Measurements from ENCODE around the gene ZNF107. TPM values are rescaled to one million over a fixed set of nuclear protein-coding genes. Genes with fewer than 3 reads are reported as not detected.
"Not testable (repeated sequence)": the region's sequence is repeated elsewhere in the genome, so short reads cannot be mapped to it uniquely, and the experiment has no call there.

The ZNF107 gene
- total RNA-seq, 1 donor = 22.0 TPM

GRCh38 chr7:64637521-64638445 is 28.1 kb upstream of the ZNF107 start:
- H3K27me3 ChIP-seq (ENCODE audit: insufficient read depth, low read length) = no peaks in the 10 kb centered on the region
- no peaks in the 10 kb centered on the region for H3K9me3 ChIP-seq (ENCODE audit: low read depth, low read length)
- H3K4me3 ChIP-seq (ENCODE audit: low read length) = no peak overlapping the region
- H3K4me1 ChIP-seq (ENCODE audit: insufficient read depth, low read length) = no peaks in the 10 kb centered on the region

- Histone ChIP-seq H3K9me3 (ENCODE audit: low read depth, low read length) (no peaks in the 10 kb centered on the region), H3K4me1 (ENCODE audit: insufficient read depth, low read length) (no peaks in the 10 kb centered on the region), H3K4me3 (ENCODE audit: low read length) (no peak overlapping the region), H3K27me3 (ENCODE audit: insufficient read depth, low read length) (no peaks in the 10 kb centered on the region)
These were observed 27.1 kb upstream of the ZNF107 start for GRCh38 chr7:64638822-64639221.

DNA sequence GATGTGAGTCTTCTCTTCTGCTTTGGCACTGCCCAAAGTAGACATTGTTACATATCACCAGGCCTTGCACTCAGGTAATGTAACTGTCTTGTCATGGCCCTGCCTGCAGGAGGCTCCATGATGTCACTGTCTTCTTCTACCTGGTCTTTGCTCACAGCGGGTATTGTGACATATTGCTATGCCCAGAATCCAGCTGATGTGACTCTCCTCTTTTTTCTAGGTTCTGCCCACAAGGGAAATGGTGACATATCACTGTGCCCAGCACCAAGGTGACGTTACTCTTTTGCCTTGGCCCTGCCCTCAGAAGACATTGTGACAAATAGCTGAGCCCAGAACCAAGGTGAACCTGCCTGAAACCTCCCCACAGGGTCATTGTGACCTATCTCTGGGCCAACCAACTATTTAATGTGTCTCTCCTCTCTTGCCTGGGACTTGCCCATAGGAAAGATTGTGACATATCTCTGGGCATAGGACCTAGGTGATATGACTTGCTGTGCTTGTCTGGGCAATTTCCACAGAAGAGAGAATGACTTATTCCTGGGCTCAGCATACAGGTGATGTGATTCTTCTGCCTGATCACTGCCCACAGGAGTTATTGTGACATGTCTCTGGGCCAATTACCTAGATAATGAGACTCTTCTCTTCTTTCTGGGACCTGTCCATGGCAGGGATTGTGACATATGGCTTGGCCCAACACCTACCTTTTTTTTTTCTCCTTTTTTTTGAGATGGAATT is 26.5 kb upstream of the ZNF107 start:
- H3K4me3 ChIP-seq (ENCODE audit: low read length) = no peak overlapping the region
- H3K9me3 ChIP-seq (ENCODE audit: low read depth, low read length) = no peaks in the 10 kb centered on the region
- no peaks in the 10 kb centered on the region for H3K27me3 ChIP-seq (ENCODE audit: insufficient read depth, low read length)
- H3K4me1 ChIP-seq (ENCODE audit: insufficient read depth, low read length) = no peaks in the 10 kb centered on the region

GRCh38 chr7:64640504-64640903 is 25.4 kb upstream of the ZNF107 start:
- H3K4me1 ChIP-seq (ENCODE audit: insufficient read depth, low read length) = no peaks in the 10 kb centered on the region
- no peaks in the 10 kb centered on the region for H3K27me3 ChIP-seq (ENCODE audit: insufficient read depth, low read length)
- H3K4me3 ChIP-seq (ENCODE audit: low read length) = no peak overlapping the region
- H3K9me3 ChIP-seq (ENCODE audit: low read depth, low read length) = no peaks in the 10 kb centered on the region

DNA sequence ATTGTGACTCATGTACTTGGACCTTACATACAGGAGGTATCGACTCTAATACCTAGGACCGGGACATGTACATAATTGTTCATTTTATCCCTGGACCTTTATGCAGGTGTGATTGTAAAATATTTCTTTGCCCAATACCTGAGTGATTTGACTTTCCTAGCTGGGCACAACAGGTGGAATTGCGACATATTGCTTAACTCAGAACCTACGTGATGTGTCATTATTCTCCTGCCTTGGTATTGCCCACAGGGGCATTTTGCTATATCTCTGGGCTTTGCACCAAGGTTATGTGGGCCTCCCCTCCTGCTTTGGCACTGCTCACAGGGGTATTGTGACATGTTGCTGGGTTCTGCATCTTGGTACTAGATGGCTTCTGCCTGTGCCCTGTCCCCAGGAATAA is 23.9 kb upstream of the ZNF107 start:
- H3K27me3 ChIP-seq (ENCODE audit: insufficient read depth, low read length) = no peaks in the 10 kb centered on the region
- no peak overlapping the region for H3K4me3 ChIP-seq (ENCODE audit: low read length)
- H3K4me1 ChIP-seq (ENCODE audit: insufficient read depth, low read length) = no peaks in the 10 kb centered on the region
- no peaks in the 10 kb centered on the region for H3K9me3 ChIP-seq (ENCODE audit: low read depth, low read length)

DNA sequence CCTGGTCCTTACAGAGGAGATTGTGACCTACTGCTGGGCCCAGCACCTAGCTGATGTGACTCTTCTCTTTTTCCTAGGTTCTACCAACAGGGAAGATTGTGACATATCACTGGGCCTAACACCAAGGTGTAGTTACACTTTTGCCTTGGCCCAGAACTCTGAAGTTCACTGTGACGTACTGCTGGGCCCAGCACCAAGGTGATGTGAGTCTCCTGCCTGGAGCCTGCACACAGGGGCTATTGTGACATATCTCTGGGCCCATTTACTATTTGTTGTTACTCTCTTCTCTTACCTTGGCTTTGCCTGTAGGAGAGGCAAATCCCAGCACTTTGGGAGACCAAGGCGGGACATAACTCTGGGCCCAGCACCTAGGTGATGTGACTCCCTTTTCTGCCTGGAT is 23.1 kb upstream of the ZNF107 start:
- no peaks in the 10 kb centered on the region for H3K9me3 ChIP-seq (ENCODE audit: low read depth, low read length)

GRCh38 chr7:64643566-64643965 is 22.4 kb upstream of the ZNF107 start:
- Histone ChIP-seq H3K4me1 (ENCODE audit: insufficient read depth, low read length) (no peaks in the 10 kb centered on the region), H3K9me3 (ENCODE audit: low read depth, low read length) (no peaks in the 10 kb centered on the region), H3K27me3 (ENCODE audit: insufficient read depth, low read length) (no peaks in the 10 kb centered on the region), H3K4me3 (ENCODE audit: low read length) (no peak overlapping the region)

More for the DNA sequence above, 23.1 kb upstream of the ZNF107 start:
- Histone ChIP-seq H3K4me3 (ENCODE audit: low read length) (no peak overlapping the region), H3K27me3 (ENCODE audit: insufficient read depth, low read length) (no peaks in the 10 kb centered on the region), H3K4me1 (ENCODE audit: insufficient read depth, low read length) (no peaks in the 10 kb centered on the region)

GRCh38 chr7:64651203-64651602 is 14.7 kb upstream of the ZNF107 start:
- H3K4me1 ChIP-seq (ENCODE audit: insufficient read depth, low read length) = no peaks in the 10 kb centered on the region
- H3K9me3 ChIP-seq (ENCODE audit: low read depth, low read length) = no peaks in the 10 kb centered on the region
- no peaks in the 10 kb centered on the region for H3K27me3 ChIP-seq (ENCODE audit: insufficient read depth, low read length)
- H3K4me3 ChIP-seq (ENCODE audit: low read length) = no peak overlapping the region

GRCh38 chr7:64651632-64652165 is 14.2 kb upstream of the ZNF107 start:
- no peaks in the 10 kb centered on the region for H3K27me3 ChIP-seq (ENCODE audit: insufficient read depth, low read length)
- H3K9me3 ChIP-seq (ENCODE audit: low read depth, low read length) = no peaks in the 10 kb centered on the region
- H3K4me1 ChIP-seq (ENCODE audit: insufficient read depth, low read length) = no peaks in the 10 kb centered on the region
- H3K4me3 ChIP-seq (ENCODE audit: low read length) = no peak overlapping the region

DNA sequence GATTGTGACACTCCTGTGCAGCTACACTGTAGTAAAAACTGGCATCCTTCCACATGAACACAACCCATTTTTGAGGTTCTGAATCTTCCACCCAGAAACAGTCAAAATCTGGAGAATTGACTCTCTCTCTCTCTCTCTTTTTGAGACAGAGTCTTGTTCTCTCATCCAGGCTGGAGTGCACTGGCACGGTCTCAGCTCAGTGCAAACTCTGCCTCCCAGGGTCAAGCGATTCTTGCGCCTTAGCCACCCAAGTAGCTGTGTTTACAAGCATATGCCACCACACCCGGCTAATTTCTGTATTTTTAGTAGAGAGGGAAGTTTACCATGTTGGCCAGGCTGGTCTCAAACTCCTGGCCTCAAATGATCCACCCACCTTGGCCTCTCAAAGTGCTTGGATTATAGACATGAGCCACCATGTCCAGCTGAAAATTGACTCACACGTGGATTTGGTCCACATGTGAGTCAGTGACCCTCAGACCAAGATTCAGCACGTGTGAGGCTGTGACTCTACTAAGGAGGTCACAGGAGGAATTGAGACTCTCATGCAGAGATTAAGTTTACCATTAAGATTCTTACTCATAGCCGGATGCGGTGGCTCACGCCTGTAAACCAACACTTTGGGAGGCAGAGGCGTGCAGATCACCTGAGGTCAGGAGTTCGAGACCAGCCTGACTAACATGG is 12.1 kb upstream of the ZNF107 start:
- Histone ChIP-seq H3K4me3 (ENCODE audit: low read length) (no peak overlapping the region), H3K27me3 (ENCODE audit: insufficient read depth, low read length) (no peaks in the 10 kb centered on the region), H3K9me3 (ENCODE audit: low read depth, low read length) (no peaks in the 10 kb centered on the region), H3K4me1 (ENCODE audit: insufficient read depth, low read length) (no peaks in the 10 kb centered on the region)

DNA sequence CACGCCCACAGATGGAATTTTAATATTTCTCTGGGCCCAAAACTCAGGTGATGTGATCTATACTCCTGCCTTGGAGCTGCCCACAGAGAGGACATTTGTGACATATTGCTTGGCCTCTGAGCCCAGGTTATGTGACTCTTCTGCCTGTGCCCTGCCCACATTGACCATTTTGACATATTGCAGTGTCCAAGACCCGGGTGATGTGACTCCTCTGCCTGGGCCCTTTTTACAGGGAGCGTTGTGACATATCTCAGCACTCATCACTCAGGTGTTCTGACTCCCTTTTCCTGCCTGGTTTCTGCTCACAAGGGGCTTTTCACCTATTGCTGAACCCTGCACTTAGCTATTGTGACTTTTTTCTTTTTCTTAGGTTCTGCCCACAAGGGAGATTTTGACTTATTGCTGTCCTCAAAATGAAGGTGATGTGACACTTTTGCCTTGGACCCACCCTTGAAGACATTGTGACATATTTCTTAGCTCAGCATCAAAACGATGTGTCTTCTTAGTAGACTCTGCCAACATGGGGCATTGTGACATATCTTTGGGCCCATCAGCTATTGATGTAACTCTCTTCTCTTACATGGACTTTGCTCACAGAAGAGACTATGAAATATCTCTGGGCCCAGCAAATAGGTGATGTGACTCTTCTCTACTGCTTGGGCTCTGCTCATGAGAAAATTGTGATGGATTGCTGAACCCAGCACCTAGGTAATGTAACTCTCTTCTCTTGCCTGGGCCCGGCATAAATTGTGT is 11.0 kb upstream of the ZNF107 start:
- Histone ChIP-seq H3K9me3 (ENCODE audit: low read depth, low read length) (no peaks in the 10 kb centered on the region), H3K4me3 (ENCODE audit: low read length) (no peak overlapping the region), H3K4me1 (ENCODE audit: insufficient read depth, low read length) (no peaks in the 10 kb centered on the region), H3K27me3 (ENCODE audit: insufficient read depth, low read length) (no peaks in the 10 kb centered on the region)

GRCh38 chr7:64655811-64656210 is 10.1 kb upstream of the ZNF107 start:
- Histone ChIP-seq H3K4me3 (ENCODE audit: low read length) (no peak overlapping the region), H3K27me3 (ENCODE audit: insufficient read depth, low read length) (no peaks in the 10 kb centered on the region), H3K4me1 (ENCODE audit: insufficient read depth, low read length) (no peaks in the 10 kb centered on the region), H3K9me3 (ENCODE audit: low read depth, low read length) (no peaks in the 10 kb centered on the region)

- H3K27me3 ChIP-seq (ENCODE audit: insufficient read depth, low read length) = no peaks in the 10 kb centered on the region
- no peak overlapping the region for H3K4me3 ChIP-seq (ENCODE audit: low read length)
- no peaks in the 10 kb centered on the region for H3K4me1 ChIP-seq (ENCODE audit: insufficient read depth, low read length)
- no peaks in the 10 kb centered on the region for H3K9me3 ChIP-seq (ENCODE audit: low read depth, low read length)
These were observed 9.4 kb upstream of the ZNF107 start for GRCh38 chr7:64656489-64656888.

DNA sequence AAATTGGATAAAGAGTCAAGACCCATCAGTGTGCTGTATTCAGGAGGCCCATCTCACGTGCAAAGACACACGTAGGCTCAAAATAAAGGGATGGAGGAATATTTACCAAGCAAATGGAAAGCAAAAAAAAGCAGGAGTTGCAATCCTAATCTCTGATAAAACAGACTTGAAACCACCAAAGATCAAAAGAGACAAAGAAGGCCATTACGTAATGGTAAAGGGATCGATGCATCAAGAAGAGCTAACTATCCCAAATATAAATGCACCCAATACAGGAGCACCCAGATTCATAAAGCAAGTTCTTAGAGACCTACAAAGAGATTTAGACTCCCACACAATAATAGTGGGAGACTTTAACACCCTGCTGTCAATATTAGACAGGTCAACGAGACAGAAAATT is 3.8 kb upstream of the ZNF107 start:
- H3K27me3 ChIP-seq (ENCODE audit: insufficient read depth, low read length); H3K4me3 ChIP-seq (ENCODE audit: low read length); H3K9me3 ChIP-seq (ENCODE audit: low read depth, low read length): not testable (repeated sequence)
- peaks cover 15% of the 10 kb centered on the region for H3K4me1 ChIP-seq (ENCODE audit: insufficient read depth, low read length)

Measured in mononuclear cell (primary cell).